ENCODE data around the gene ZBTB42. TPM values are rescaled to one million over a fixed set of nuclear protein-coding genes. Genes with fewer than 3 reads are reported as not detected.
A peak's percentile ranks its signal among the peaks of the same experiment; 100 is the strongest.

ZBTB42 gene
- total RNA-seq, 2 donors from 2014 or later = 6.6 to 7.0 TPM

DNA sequence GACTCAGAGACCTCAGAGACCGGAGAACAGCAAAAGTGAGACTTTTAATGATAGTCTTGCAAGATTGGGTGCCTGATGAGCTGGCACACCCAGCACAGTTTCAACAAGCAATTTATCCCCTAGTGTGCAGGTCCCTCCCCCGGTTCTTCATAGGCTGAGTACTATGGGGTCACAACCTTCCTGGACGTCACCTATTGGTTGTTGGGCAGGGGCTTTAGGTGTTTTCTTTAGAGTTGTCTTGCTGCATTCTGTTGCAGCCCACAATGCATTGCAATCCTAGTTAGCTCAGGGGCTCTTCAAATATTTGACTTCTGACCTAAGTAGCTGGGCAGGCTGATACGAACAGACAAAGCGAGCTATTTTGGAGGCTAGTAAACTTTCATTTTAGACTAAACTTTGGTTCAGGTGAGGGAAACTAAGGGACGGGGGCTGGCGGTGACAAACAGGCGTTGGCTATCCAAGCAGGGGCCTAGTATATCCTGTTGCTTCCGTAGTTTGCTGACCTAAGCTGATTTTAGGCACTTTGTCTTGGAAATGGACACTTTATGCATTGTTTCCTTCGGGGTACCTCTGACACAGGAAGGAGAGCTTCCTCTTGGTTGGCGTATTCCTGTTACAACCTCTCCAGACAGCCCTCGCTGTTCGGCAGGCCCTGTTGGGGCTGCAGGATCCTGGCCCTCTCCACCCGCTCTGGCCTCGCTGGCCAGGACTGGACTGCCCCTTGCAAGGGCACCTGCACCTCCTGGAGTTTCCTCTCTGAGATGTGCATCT, 33.9 kb upstream of the ZBTB42 start:
- DNase-seq = no peak
- intact Hi-C loops (cut with DNase I) = loop anchor here (5.0 kb wide), 1 partner anchor 100 kb away; the partner anchor contains the start of gene CEP170B
- H3K27me3 ChIP-seq = no peaks in the 10 kb centered on the region
- H3K27ac ChIP-seq = no peak overlapping the region
- peaks cover 3% of the 10 kb centered on the region for H3K36me3 ChIP-seq
- H3K4me3 ChIP-seq = no peak overlapping the region
- no peaks in the 10 kb centered on the region for H3K9me3 ChIP-seq
- peaks cover 3% of the 10 kb centered on the region for H3K4me1 ChIP-seq
- TF ChIP-seq, protein P1, sequence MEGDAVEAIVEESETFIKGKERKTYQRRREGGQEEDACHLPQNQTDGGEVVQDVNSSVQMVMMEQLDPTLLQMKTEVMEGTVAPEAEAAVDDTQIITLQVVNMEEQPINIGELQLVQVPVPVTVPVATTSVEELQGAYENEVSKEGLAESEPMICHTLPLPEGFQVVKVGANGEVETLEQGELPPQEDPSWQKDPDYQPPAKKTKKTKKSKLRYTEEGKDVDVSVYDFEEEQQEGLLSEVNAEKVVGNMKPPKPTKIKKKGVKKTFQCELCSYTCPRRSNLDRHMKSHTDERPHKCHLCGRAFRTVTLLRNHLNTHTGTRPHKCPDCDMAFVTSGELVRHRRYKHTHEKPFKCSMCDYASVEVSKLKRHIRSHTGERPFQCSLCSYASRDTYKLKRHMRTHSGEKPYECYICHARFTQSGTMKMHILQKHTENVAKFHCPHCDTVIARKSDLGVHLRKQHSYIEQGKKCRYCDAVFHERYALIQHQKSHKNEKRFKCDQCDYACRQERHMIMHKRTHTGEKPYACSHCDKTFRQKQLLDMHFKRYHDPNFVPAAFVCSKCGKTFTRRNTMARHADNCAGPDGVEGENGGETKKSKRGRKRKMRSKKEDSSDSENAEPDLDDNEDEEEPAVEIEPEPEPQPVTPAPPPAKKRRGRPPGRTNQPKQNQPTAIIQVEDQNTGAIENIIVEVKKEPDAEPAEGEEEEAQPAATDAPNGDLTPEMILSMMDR (IDR thresholded peaks at IDR 0.05) = no peak
- H3K9ac ChIP-seq (ENCODE audit: low read depth in 2 of 2, low read length in 2 of 2) = no peak overlapping the region

DNA sequence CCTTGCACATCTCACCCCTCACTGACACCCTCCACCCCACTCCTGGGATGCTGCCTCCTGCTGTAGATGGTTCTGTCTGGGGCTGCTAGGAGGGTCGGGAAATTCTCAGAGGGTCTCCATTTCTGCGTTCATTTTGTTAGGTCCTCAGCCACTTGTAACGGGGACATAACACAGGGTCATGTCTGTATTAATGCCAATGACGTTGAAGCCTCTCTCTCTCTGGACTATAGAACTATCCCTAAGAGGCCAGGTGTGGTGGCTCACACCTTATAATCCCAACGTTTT, 33.3 kb upstream of the ZBTB42 start:
- DNase-seq = no peak
- Histone ChIP-seq H3K27ac (no peak overlapping the region), H3K4me3 (no peak overlapping the region), H3K27me3 (no peaks in the 10 kb centered on the region), H3K9ac (ENCODE audit: low read depth in 2 of 2, low read length in 2 of 2) (no peak overlapping the region), H3K9me3 (no peaks in the 10 kb centered on the region), H3K4me1 (peaks cover 3% of the 10 kb centered on the region), H3K36me3 (peaks cover 3% of the 10 kb centered on the region)
- intact Hi-C loops (cut with DNase I) = loop anchor here (5.0 kb wide), 1 partner anchor 100 kb away; the partner anchor contains the start of gene CEP170B
- TF ChIP-seq, protein P1 (IDR thresholded peaks at IDR 0.05) = no peak

DNA sequence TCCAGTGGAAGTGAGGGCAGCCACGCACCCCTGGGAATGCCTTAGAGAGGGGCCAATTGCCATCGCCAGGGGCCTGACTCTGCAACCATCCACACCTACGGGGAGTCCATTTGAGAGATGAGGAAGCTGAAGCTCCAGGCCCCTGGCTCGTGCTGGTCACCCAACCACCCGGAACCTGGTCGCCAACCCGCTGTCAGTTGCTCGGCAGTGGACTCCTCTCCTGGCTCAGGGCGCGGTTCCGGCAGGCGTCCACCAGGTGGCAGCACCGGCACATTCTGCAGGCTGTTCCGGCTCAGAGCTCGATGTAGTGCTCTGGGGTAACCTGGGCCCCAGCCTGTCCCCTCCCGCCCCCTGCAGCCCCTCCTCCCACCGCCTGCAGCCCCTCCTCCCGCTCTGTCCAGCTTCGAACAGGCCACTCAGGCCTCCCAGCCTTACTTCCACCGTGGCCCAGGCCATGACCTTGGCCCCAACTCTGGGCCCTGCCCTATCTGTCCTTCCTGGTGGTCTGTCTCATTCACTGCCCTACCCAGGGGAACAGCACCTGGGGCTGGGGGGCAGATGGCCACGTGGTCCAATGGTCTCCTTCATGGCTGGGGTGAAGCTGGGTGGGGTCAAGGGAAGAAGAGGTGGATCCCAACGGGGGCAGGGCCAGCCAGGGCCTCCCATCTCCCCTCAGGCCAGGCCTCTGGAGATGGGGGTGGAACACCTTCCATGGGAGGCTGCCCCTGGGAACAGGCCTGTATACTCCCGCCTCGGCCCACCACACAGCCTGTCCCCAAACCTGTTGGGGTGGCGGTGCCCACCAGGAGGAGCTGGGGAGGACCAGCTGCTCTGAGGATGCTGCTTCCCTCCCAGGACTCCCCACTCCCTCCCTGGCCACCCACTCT, 32.2 kb upstream of the ZBTB42 start:
- Histone ChIP-seq H3K9ac (ENCODE audit: low read depth in 2 of 2, low read length in 2 of 2) (peak overlapping the region in 1 of 2 donors; percentile 30), H3K27me3 (no peaks in the 10 kb centered on the region), H3K36me3 (peaks cover 3% of the 10 kb centered on the region), H3K4me3 (no peak overlapping the region), H3K27ac (no peak overlapping the region), H3K9me3 (no peaks in the 10 kb centered on the region), H3K4me1 (peaks cover 3% of the 10 kb centered on the region)
- intact Hi-C loops (cut with DNase I) = loop anchor here (2.0 to 5.0 kb wide), 2 partner anchors 58 to 99 kb away; partner anchors contain the start of gene CEP170B
- TF ChIP-seq, protein P1 (IDR thresholded peaks at IDR 0.05) = peak; percentile 95
- DNase-seq = peak; percentile 95

DNA sequence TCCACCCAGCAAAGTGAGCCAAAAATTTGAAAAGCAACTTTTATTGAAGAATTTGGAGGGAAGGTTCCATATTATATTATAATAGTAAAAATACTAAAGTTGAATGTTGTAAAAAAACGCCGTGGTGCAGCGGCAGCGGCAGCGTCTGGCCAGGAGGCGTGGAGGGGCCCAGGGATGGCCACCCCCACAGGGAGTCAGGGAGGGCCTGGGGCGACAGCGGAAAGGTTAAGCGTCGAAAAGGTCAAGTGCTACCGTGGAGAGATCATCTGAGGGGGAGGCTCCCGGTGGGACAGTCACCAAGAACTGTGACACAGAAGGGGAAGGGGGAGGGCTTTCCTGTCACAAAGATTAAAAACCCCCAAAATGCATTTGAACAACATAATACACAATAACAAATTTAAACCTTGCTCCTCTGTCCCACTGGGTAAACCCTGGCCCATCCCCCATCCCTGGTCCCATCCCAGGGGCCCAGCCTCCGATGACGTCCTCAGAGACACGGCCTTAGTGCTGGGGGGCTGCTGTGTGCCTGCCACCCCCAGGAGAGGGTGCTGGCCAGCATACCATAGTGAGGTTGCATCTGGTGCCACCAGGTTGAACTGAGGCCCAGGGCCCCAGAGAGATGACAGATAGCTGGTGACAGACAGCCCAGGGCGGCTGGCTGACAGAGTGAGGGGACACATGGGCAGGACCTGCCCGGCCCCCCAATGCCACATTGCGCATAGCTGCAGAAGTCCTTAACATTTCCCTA, 31.4 kb upstream of the ZBTB42 start:
- Histone ChIP-seq H3K36me3 (peaks cover 3% of the 10 kb centered on the region), H3K27ac (no peak overlapping the region), H3K4me3 (no peak overlapping the region), H3K9me3 (no peaks in the 10 kb centered on the region), H3K4me1 (peaks cover 3% of the 10 kb centered on the region), H3K9ac (ENCODE audit: low read depth in 2 of 2, low read length in 2 of 2) (no peak overlapping the region), H3K27me3 (no peaks in the 10 kb centered on the region)
- TF ChIP-seq, protein P1 (IDR thresholded peaks at IDR 0.05) = no peak
- DNase-seq = no peak
- intact Hi-C loops (cut with DNase I) = loop anchor here (2.0 to 10.0 kb wide), 3 partner anchors 57 to 285 kb away; partner anchors contain the start of gene CEP170B

DNA sequence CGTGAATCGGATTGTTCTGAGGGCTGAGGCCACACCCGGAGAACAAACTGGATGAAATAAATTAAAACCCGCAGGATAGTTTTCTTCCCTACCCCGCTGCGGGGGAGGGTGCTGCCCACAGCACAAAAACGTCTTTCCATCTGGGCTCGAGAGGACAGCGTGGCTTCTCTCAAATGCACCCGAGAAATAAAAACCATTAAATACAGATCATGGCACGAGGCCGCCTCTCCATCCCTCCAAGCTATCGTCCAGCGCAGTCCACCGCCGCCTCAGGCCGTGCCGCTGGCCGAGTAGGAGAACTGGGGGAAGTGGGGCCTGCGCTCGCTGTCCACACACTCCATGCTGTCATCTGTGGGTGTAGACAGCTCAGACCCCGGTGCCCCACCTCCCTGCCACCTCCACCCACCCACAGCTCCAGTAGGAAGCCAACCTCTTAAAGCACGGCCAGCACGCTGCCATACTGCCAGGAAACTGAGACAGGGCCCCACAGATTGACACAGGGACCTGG, 30.8 kb upstream of the ZBTB42 start:
- Histone ChIP-seq H3K9ac (ENCODE audit: low read depth in 2 of 2, low read length in 2 of 2) (no peak overlapping the region), H3K36me3 (peaks cover 3% of the 10 kb centered on the region)

More for the DNA sequence above, 30.8 kb upstream of the ZBTB42 start:
- TF ChIP-seq, protein P1 (IDR thresholded peaks at IDR 0.05) = no peak
- DNase-seq = no peak
- Histone ChIP-seq H3K4me3 (no peak overlapping the region), H3K27ac (no peak overlapping the region), H3K9me3 (no peaks in the 10 kb centered on the region), H3K27me3 (no peaks in the 10 kb centered on the region), H3K4me1 (peaks cover 3% of the 10 kb centered on the region)
- intact Hi-C loops (cut with DNase I) = loop anchor here (10.0 kb wide), 1 partner anchor 285 kb away; no protein-coding TSS in a partner anchor
